ENCODE measurements around the gene MCTP1.
A peak's percentile ranks its signal among the peaks of the same experiment; 100 is the strongest.
"Not testable (repeated sequence)": the region's sequence is repeated elsewhere in the genome, so short reads cannot be mapped to it uniquely, and the experiment has no call there.

The MCTP1 gene

GRCh38 chr5:95022967-95023695 lies 261.8 kb downstream of the MCTP1 start:
- DNase-seq, result no peak

- DNase-seq, result no peak
Measured at GRCh38 chr5:95020345-95020744, 264.5 kb downstream of the MCTP1 start.

- no peak for DNase-seq
Measured at GRCh38 chr5:95018946-95019345, 265.9 kb downstream of the MCTP1 start.

GRCh38 chr5:95018511-95018910 lies 266.4 kb downstream of the MCTP1 start:
- DNase-seq, result no peak

- DNase-seq, result no peak
Measured at GRCh38 chr5:95009812-95010211, 275.1 kb downstream of the MCTP1 start.

GRCh38 chr5:95007921-95008597 lies 276.8 kb downstream of the MCTP1 start:
- DNase-seq, result no peak

- no peak for DNase-seq
Measured at GRCh38 chr5:95005811-95006210, 279.1 kb downstream of the MCTP1 start.

GRCh38 chr5:94998670-94999069 lies 286.2 kb downstream of the MCTP1 start:
- DNase-seq, result no peak

GRCh38 chr5:94994537-94994936 lies 290.4 kb downstream of the MCTP1 start:
- not testable (repeated sequence) for DNase-seq

GRCh38 chr5:94993491-94993890 lies 291.4 kb downstream of the MCTP1 start:
- no peak for DNase-seq

GRCh38 chr5:94992325-94992724 lies 292.6 kb downstream of the MCTP1 start:
- DNase-seq, result no peak

- no peak for DNase-seq
Measured at GRCh38 chr5:94983861-94984535, 300.9 kb downstream of the MCTP1 start.

- no peak for DNase-seq
Measured at GRCh38 chr5:94977437-94977836, 307.5 kb downstream of the MCTP1 start.

GRCh38 chr5:94976853-94977252 lies 308.0 kb downstream of the MCTP1 start:
- no peak for DNase-seq

- DNase-seq, result no peak
Measured at GRCh38 chr5:94972268-94972667, 312.6 kb downstream of the MCTP1 start.

- DNase-seq, result no peak
Measured at GRCh38 chr5:94969174-94969573, 315.7 kb downstream of the MCTP1 start.

- peak in 1 of 2 donors; percentile 3 for DNase-seq
Measured at GRCh38 chr5:94968507-94969095, 316.3 kb downstream of the MCTP1 start.

GRCh38 chr5:94967525-94967924 lies 317.4 kb downstream of the MCTP1 start:
- DNase-seq, result no peak

- not testable (repeated sequence) for DNase-seq
Measured at GRCh38 chr5:94959279-94959678, 325.6 kb downstream of the MCTP1 start.

- DNase-seq, result no peak
Measured at GRCh38 chr5:94945656-94946055, 339.2 kb downstream of the MCTP1 start.

GRCh38 chr5:94944160-94944559 lies 340.7 kb downstream of the MCTP1 start:
- DNase-seq, result no peak

GRCh38 chr5:94941122-94941755 lies 343.7 kb downstream of the MCTP1 start:
- no peak for DNase-seq

- no peak for DNase-seq
Measured at GRCh38 chr5:94932259-94932658, 352.6 kb downstream of the MCTP1 start.

Measured in stimulated activated CD4-positive, alpha-beta T cell treated with anti-CD3 and anti-CD28 coated beads, Interleukin-2, amount 100 ng/mL, for 24 hours (primary cell).